Brain microvascular endothelial cell (primary cell): ENCODE measurements around the gene THADA.

Experiments
- DNase-seq: peaks from one replicate; pipeline ENCODE4 v3.0.0-alpha.2; 2020
- H3K27ac ChIP-seq: fragments of 250-450 bp; sonication (Bioruptor Pico); 2 replicates; pipeline ENCODE4 v1.5.1; 2020; ENCODE audit warnings: mild to moderate bottlenecking, moderate library complexity
- H3K27me3 ChIP-seq: fragments of 250-450 bp; sonication (Bioruptor Pico); replicated peaks from 2 replicates; pipeline ENCODE4 v1.5.1; 2020; ENCODE audit warnings: mild to moderate bottlenecking
- H3K36me3 ChIP-seq: fragments of 250-450 bp; sonication (Bioruptor Pico); replicated peaks from 2 replicates; pipeline ENCODE4 v1.5.1; 2020; ENCODE audit warnings: mild to moderate bottlenecking
- H3K4me3 ChIP-seq: 2 replicates; pipeline ENCODE4 v1.5.1; 2011; ENCODE audit warnings: low read depth, mild to moderate bottlenecking, control low read depth, low read length, moderate library complexity
- CTCF ChIP-seq: IDR thresholded peaks from 2 replicates; pipeline ENCODE4 v1.5.1; 2011; ENCODE audit warnings: low read depth, mild to moderate bottlenecking, moderate library complexity, low read length, control low read depth, inconsistent platforms; ENCODE audit errors: missing control alignments
- in situ Hi-C: cut with HindIII; loops from 2 replicates; pipeline ENCODE4 v1.10.0; 2017; ENCODE audit warnings: low sequenced_read_pairs, low pct_ligation_motif_present

THADA gene

DNA sequence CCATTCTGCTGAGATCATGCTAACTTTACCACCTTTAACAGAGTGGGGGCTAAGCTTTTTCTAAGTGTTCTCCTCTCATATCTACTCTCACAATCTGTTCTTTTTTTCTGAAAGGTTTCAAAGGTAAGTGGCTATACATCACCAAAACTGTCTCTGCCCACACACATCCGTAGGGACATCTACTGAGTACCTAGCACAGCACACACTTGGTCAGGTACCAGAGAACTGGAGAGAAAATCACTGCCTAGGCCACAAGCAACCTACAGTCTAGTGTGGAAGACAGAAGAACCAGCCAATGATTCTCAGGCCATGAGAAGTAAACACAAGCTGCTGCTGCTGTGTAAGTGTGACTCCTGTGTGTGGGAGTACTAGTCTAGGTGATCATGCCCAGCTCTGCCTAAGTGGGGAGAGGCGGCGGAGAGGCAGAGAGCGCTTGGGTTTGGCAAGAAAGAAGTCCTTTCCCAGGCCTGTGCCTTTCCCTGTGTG lies 193.3 kb downstream of the THADA start:
- Histone ChIP-seq H3K27ac (no peak overlapping the region), H3K4me3 (no peak overlapping the region), H3K36me3 (no peaks in the 10 kb centered on the region), H3K27me3 (no peaks in the 10 kb centered on the region)
- DNase-seq: no peak
- in situ Hi-C loops: no loop called here
- TF ChIP-seq CTCF: no peak

DNA sequence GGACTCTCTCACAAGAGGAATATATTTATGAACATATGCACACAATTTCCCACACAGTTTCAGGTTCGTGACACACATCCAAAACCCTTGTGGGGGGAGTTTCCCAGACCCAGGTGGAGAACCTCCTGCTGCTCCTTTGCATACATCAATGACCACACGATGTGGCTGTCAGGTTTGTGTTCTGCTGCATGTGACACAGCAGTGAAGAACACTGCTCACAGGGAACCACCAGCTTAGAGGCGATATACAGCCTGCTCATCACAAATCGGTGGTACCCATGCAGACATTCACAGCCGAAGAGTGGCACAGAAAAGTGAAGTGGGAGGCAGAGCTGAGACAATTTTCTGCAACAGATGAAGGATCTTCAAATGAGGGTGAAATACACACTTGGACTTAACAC lies 193.8 kb downstream of the THADA start:
- H3K27ac ChIP-seq: no peak overlapping the region
- H3K36me3 ChIP-seq: no peaks in the 10 kb centered on the region
- no peak for DNase-seq
- no peak overlapping the region for H3K4me3 ChIP-seq
- no peak for TF ChIP-seq CTCF
- in situ Hi-C loops: no loop called here
- H3K27me3 ChIP-seq: no peaks in the 10 kb centered on the region

- DNase-seq: no peak
- no peak overlapping the region for H3K27ac ChIP-seq
- H3K4me3 ChIP-seq: no peak overlapping the region
- TF ChIP-seq CTCF: peak; percentile 24
- no peaks in the 10 kb centered on the region for H3K36me3 ChIP-seq
- in situ Hi-C loops: no loop called here
- no peaks in the 10 kb centered on the region for H3K27me3 ChIP-seq
Measured at GRCh38 chr2:43400508-43400907, 195.3 kb downstream of the THADA start.

DNA sequence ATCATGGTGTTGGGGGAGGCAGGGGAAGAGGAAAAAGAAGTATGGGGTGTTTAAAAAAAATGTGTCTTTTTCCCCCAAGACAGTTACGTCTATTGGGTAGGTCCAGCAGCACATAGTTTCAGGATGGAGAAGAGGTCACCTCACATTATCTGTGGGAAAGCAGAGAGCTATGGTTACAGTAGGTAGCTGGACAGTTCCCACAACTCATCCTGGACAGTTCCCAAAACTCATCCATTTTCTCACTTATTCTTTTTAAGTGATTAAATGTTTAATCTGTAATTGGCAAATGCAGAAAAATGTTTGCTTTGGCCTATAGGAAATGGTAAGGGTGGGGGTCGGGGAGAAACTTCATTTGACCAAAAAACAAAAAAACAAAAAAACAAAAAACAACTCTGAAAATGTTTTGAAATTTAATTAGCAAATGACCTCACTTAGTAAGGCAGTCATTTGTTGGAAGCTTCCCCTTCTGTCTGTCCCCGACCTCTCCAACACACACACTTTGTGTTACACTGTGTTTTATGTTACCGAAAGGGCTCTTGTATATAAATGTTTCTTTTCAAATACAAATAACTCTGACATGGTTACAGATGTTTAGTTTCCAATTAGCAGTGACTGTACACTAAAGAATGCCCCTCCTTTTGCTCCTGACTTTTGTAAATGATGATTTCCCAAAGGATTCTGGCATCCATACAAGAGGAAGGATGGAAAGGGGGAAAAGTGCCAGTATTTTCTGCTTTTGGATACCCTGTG lies 196.1 kb downstream of the THADA start:
- no peak overlapping the region for H3K27ac ChIP-seq
- in situ Hi-C loops: no loop called here
- no peaks in the 10 kb centered on the region for H3K27me3 ChIP-seq
- DNase-seq: no peak
- no peak overlapping the region for H3K4me3 ChIP-seq
- H3K36me3 ChIP-seq: no peaks in the 10 kb centered on the region
- no peak for TF ChIP-seq CTCF

DNA sequence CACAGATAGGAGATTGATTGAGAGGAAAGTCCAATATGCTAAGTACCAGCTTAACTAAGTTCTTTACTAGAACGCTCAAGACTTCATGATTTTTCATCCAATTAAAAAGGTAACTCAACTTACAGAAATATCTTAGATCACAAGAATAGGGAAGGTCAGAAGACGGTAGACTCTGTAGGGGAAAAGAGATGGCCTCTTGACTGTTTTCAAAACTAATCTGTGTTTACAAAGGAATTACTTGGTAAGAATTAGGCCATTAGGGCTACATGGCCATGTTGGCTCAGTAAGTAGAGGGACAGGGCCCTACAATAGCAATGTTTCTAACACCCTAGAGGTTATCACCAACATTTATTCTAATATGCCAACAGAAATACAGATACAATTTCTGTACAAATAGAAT lies 196.7 kb downstream of the THADA start:
- no peak for TF ChIP-seq CTCF
- Histone ChIP-seq H3K27me3 (no peaks in the 10 kb centered on the region), H3K4me3 (no peak overlapping the region), H3K27ac (no peak overlapping the region), H3K36me3 (no peaks in the 10 kb centered on the region)
- in situ Hi-C loops: no loop called here
- DNase-seq: no peak

DNA sequence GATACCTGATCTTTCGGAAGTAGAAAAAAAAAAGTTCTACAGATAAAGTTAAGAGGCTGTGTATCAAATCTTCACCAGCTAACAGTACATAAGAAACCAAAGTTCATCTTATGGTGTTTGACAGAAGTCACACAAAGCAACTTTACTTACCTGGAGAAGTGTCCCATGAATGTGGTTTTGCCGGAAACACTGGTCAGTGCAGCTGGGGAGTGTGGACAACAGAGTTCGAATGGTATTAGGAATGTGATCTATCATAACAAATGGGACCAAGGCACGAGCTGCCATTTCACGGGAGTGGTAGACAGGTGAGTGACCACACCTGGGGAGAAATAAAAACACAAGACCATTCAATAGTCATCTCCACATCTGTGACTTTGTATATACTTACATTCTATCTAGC lies 198.0 kb downstream of the THADA start:
- in situ Hi-C loops: no loop called here
- Histone ChIP-seq H3K36me3 (no peaks in the 10 kb centered on the region), H3K27ac (no peak overlapping the region), H3K4me3 (no peak overlapping the region), H3K27me3 (no peaks in the 10 kb centered on the region)
- no peak for DNase-seq
- TF ChIP-seq CTCF: no peak
